Dermis blood vessel endothelial cell (primary cell): ENCODE measurements around the gene HLA-DPB1. TPM values are rescaled to one million over a fixed set of nuclear protein-coding genes. Genes with fewer than 3 reads are reported as not detected.
A peak's percentile ranks its signal among the peaks of the same experiment; 100 is the strongest.

Experiments used
- DNase-seq: peaks from one replicate; pipeline ENCODE4 v3.0.0; 2010
- total RNA-seq: library from RNA; depleted of rRNA; stranded (reverse); fragments of >200 nt; gene quantifications from 2 replicates; pipeline ENCODE4 v1.2.3, GENCODE V29; 2014

The HLA-DPB1 gene
- total RNA-seq, 1 donor from 2014 or later = 1.4 TPM

GRCh38 chr6:33104887-33105286 is 29.1 kb downstream of the HLA-DPB1 start:
- no peak for DNase-seq

GRCh38 chr6:33105386-33105785 is 29.6 kb downstream of the HLA-DPB1 start:
- no peak for DNase-seq

- no peak for DNase-seq
These were observed 30.4 kb downstream of the HLA-DPB1 start for GRCh38 chr6:33105916-33106871.

DNA sequence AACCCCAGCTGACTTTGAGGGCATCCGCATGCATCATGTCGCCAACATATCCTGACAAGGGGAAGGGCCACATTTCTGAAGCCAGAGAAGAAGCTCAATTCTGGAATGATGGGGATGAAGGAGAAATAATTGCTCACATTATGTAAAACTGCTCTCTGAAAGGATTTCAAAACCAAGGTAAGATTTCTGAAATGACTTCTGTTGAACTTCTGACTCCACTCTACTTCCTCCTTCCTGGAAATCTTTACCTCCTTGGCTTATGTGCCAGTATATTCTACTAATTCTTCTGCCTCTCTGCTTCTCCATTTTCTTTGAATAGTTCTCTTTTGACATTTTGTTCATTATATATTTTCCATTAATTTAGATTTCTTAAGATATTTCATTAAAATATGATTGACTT is 31.9 kb downstream of the HLA-DPB1 start:
- no peak for DNase-seq

GRCh38 chr6:33108307-33108706 is 32.5 kb downstream of the HLA-DPB1 start:
- no peak for DNase-seq

DNA sequence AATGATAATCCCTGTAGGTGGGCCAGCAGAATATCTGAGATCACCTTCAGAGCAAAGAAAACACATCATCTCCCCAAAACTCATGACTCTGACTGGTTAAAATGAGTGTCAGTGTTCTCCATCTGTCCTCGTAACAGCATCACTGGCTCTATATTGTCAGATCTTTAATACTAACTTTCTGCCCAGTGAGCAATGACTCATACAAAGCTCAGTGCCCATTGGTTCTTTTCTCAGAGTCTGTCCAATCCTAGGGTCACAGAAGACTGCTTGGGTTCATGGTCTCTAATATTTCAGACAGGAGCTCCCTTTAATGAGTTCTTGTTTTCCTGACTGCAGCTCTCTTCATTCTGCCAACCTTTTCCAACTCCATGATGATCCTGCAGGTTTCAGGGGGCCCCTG is 36.4 kb downstream of the HLA-DPB1 start:
- peak; percentile 73 for DNase-seq

- no peak for DNase-seq
These were observed 38.0 kb downstream of the HLA-DPB1 start for GRCh38 chr6:33113755-33114154.

DNA sequence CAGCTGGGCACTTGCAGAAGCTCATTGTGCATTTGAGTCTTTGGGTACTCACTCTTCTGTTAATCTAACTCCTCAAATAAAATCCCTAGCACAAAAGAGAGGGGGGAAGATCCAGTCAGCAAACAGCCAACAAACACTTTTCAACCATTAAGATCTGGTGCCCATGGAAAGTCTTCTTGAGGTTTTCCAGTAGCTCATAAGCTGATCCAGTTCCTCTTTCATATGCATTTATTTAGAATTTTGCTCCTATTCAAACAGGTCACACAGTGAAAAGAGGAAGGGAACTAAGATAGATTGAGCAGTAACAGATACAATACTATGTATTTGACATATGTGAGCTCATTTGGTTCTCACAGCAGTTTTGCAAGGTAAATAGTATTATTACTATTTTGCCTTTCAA is 38.6 kb downstream of the HLA-DPB1 start:
- DNase-seq = no peak

GRCh38 chr6:33116417-33116816 is 40.6 kb downstream of the HLA-DPB1 start:
- DNase-seq = no peak

DNA sequence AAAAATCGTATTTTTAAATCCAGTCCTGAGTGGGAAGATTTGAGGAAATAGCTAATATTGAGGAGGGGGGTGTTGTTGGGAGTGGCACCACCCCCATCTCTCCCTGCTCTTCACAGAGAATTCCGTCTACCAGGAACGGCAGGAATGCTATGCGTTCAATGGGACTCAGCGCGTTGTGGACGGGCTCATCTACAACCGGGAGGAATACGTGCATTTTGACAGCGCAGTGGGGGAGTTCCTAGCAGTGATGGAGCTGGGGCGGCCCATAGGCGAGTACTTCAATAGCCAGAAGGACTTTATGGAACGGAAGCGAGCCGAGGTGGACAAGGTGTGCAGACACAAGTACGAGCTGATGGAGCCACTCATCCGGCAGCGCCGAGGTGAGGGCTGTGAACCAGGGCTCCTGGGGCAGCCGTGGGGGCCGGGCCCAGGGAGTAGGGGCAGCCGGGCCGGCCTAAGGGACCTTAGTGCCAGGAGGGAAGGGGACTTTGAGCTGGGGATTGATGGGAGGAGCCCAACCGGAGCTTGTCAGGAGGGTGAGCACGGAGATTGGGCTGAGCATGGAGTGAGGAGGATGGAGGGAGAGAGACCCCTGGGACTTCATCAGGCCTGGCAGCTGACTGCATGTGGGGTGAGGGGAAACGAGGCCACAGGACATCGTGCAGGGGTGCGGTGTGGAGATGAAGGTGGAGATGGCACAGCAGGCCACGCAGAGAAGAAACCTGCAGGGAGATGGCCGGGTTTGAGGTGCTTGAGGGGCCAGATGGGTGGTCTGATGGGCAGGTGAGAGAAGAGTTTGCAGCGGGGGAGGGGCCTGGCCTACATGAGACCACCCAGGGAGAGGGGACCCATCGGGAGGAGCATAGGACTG is 41.3 kb downstream of the HLA-DPB1 start:
- no peak for DNase-seq

DNA sequence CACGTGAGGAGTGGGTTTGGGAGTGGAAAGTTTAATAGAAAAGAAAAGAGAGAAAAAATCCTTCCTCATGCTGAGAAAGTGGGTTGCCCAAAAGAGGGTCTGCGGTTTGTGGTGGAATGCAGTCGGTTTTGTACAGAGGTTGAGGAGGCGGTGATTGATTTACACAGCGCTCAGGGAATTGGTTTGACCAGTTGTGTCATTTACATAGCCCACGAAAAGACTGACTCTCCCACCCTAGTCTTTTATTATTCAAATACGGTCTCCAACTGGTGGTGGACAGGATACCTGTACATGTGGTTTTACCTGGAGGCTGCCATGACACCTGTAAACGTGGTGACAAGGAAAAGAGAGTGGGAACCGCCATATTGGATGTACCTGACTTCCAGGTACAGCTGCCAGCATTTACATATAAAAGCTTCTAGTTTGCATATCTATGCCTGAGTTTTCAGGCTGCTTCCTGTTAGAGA is 42.1 kb downstream of the HLA-DPB1 start:
- DNase-seq = no peak

- peak; percentile 72 for DNase-seq
These were observed 42.8 kb downstream of the HLA-DPB1 start for GRCh38 chr6:33118525-33119123.

DNA sequence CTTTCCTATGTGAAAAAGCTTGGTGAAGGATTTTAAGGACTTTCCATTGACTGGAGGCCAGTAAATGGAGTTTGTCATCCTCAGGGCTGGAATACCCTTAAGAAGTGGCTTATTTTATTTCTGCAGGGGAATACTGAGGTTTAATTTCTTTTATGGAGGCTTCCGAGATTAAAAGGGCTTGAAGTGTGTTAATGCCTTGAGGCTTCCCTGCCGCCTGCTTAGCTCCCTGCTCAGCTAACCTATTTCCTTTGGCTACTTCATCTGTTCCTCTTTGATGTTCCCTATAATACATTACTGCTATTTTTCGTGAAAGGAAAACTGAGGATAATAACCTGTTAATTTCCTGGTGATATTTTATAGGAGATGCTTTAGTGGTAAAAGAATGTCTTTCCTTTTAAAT is 44.2 kb downstream of the HLA-DPB1 start:
- no peak for DNase-seq

DNA sequence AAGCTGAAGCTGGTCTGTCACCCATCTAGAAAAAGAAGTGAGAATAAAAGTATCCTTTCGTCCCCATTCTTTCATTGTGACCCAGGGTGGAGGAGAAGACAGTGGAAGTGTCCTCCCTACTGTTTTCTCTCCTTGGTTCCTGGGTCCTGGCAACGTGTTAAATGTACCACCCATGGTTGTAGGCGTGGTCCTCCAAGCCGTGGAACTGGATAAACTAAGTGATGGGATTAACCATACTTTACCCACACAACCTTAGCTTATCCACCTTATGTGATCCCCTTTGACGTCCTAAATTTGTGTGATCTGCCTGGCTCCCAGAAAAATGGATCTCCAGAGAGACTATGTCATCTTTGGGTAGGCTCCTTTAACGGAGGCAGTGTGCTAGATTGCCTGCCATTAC is 47.4 kb downstream of the HLA-DPB1 start:
- no peak for DNase-seq

GRCh38 chr6:33123732-33124524 is 48.1 kb downstream of the HLA-DPB1 start:
- peak; percentile 46 for DNase-seq

DNA sequence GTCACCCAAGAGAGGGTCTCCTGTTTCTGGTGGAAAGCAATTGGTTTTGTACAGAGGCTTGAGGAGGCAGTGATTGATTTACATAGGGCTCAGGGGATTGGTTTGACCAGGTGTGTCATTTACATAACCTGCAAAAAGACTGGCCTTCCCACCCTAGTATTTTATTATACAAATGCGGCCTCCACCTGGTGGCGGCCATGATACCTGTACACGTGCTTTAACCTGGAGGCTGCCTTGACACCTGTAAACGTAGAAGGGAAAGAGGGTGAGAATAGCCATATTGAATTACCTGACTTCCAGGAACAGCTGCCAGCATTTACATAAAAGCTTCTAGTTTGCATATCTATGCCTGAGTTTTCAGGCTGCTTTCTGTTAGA is 48.7 kb downstream of the HLA-DPB1 start:
- DNase-seq = no peak

DNA sequence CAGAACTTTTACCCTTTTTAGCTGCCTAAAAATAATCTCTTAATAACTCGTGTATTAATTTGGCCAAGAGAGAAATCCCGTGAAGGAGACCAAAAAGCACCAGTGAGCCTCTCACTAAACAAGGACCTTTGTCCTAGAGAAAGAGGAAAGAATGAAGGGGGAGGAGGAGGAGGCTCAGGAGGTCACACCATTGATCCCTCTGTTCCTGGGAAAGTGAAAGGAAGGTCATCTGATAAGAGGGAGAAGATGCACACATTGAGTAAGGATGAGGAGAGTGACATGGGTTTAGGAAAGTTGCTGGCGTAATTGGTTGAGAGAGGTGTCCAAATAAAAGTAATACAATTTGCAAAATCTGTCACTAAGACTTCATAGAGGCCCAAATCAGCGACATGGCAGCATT is 49.2 kb downstream of the HLA-DPB1 start:
- no peak for DNase-seq

- DNase-seq = peak; percentile 72
These were observed 50.4 kb downstream of the HLA-DPB1 start for GRCh38 chr6:33126101-33126714.

GRCh38 chr6:33128318-33128717 is 52.5 kb downstream of the HLA-DPB1 start:
- DNase-seq = no peak

- DNase-seq = no peak
These were observed 56.3 kb downstream of the HLA-DPB1 start for GRCh38 chr6:33132081-33132524.

DNA sequence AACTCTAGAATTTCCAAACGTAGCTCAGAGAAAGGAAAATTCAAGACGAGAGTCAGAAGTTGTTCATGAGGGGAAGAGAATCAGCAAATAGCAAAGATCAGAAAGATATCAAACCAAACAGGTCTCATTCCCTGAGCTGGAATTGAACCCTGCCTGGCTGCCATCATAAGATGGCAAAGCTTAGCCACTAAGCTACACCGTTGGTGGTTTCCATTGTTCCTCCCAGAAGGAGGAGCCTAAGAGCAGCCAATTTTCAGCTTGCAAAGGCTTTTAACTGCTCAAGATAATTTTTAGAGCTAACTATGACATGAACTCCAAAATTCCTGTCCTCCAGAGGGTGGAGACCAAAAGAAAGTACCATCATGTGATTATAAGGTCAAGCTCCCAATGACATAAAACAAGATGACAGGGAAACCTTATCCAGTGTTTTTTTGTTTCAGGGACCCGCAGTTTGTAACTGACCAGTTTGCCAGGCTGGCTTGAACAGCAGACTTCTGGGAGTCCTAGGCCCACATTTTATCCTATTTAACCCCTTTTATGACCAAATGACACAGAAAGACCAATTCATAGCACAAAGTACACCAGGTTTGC is 60.6 kb downstream of the HLA-DPB1 start:
- no peak for DNase-seq
